ENCODE data around the gene BTBD9.

The BTBD9 gene

GRCh38 chr6:38187325-38187724 is 452.4 kb downstream of the BTBD9 start:
- DNase-seq = no peak

DNA sequence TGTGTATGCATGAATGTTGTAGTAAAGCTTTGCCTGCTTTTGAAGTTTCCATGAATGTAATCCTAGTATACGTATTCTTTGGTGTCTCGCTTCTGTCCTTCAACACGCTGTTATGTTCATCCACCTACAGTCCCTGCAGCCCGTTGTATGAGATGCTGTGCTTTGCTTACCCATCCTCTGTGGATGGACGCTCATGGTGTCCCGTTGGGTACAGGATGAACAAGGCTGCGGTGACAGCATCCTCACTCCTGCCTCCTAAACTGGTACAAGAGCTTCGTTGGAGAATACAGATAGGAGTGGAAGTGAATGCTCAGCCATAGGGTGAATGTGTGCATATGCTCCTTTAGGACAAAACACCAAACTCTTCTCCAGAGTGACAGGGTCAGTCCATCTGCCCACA is 454.0 kb downstream of the BTBD9 start:
- no peak for DNase-seq

DNA sequence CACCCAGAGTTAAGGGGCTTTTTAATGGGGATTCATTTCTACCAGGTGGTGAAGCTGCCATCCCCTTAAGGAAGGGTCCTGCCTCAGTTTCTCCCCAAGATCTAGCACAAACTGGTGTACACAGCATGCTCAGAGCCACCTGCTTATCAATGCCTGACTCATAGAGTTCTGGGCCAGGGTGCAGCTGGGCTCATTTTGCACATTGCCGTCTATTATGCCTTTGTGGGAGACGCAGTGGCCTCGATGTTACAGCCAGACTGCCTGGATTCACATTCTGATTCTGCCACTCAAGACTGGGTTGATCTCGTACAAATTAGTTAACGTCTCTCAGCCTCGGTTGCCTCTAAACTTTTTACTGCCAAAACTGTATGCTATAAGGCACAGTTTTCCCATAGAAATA is 454.5 kb downstream of the BTBD9 start:
- no peak for DNase-seq

- peak; percentile 82 for DNase-seq
Observed at GRCh38 chr6:38184585-38185080, 455.1 kb downstream of the BTBD9 start.

- no peak for DNase-seq
Observed at GRCh38 chr6:38183856-38184584, 455.7 kb downstream of the BTBD9 start.

- no peak for DNase-seq
Observed at GRCh38 chr6:38182426-38182825, 457.3 kb downstream of the BTBD9 start.

- no peak for DNase-seq
Observed at GRCh38 chr6:38180586-38180985, 459.1 kb downstream of the BTBD9 start.

DNA sequence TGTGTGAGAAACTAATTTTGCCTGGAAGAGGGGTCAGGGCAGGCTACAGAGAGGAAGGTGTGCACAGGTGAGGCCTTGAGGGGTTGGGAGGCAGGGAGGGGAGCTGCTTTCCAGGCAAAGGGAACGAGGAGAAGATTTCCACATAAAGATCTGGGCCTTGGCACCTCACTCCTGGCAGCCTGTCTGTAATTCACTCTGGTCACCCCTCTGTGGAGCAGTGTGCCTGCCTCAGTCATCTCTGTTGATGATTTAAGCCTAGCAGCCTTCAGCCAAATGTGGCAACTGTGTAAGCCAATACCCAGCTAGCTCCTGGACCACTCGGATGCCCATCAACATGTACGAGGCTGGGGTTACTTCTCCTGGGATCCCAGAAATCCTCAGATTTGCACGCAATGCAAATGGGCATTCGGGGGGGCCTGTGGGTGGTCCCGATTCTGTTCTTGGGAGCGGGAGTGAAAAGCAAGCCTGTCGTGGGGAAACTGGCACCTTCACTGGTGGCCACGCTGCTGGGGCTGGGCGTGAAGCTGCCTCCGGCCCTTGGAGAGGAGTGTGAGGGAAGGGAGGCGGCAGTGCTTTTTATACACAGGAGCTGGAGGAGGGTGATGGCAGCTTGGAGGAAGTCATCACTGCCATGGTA is 459.8 kb downstream of the BTBD9 start:
- DNase-seq = no peak

- peak; percentile 36 for DNase-seq
Observed at GRCh38 chr6:38179300-38179699, 460.4 kb downstream of the BTBD9 start.

DNA sequence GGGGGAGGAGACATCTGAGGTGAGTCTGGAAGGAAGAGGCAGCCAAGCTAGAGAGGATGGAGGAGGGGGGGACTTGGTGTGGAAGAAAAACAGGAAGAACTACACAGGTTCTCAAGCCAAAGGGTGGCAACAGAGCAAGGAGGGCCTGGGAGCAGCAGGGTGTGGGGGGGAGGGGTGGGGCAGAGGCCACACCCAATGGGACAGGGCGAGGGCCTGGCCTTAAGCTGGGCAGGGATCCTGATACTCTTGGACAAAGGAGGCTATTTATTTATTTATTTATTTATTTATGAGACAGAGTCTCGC is 461.2 kb downstream of the BTBD9 start:
- no peak for DNase-seq

- no peak for DNase-seq
Observed at GRCh38 chr6:38177882-38178583, 461.7 kb downstream of the BTBD9 start.

DNA sequence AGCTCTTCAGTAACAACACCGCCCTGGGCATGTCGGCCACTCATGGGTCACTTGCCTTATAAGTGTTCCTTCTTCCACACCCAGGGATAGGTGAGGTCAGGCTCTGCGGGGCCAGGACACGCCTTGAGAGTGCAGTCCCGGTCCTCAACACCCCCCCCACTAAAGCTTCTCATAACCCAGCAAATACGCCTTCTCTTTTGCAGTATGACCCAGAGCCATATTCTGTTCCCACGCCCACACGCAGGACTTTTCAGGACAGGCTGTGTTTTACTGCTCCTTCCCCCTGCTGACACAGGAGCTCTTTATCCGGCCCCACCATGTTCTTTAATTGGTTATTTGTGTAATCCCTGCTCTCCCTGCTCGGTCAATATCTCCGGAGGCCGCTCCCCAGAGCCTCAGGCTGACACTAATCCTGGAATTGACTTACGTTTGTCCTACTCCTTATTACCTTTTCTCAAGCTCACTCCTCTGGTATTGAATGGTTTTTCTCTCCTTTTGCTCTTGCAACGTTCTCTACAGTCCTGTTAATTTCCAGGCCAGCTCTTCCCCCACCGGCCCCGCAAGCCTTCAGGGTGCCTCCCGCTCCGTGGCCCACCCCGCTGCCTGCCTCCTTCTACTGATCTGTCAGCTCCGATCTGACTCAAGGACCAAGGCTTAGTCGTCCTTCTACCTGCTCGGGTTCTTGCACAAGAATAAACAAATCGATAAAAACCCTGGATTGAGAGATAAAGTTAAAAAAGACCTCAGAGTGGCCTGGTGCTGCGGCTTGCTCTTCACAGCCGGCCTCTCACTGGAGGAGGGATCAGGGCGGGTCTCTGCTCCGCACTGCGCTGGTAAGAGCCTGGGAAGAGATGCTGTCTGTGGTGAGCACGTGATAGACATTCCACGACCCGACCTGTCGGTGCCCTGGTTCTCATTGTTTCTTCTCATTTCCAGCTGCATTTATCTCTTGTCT is 462.7 kb downstream of the BTBD9 start:
- DNase-seq = peak; percentile 35

DNA sequence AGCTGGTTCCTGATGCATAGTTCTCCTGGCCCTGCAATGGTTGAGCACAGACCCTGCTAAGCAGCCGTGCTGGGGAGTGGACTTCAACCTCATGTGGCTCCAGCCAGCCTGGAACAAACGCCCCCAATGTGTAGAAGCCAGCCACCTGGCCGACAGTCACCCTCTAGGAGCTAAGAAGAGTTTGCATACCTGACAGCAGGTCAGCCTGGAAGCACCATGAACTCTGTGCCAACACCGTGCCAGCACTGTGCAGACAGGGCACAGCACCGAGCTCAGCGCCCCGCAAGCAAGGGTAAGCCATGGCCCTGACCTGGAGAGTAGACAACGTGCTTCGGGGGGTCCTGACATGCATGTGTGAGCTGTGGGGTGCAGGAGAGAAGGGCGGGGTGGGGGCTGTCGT is 463.9 kb downstream of the BTBD9 start:
- no peak for DNase-seq

DNA sequence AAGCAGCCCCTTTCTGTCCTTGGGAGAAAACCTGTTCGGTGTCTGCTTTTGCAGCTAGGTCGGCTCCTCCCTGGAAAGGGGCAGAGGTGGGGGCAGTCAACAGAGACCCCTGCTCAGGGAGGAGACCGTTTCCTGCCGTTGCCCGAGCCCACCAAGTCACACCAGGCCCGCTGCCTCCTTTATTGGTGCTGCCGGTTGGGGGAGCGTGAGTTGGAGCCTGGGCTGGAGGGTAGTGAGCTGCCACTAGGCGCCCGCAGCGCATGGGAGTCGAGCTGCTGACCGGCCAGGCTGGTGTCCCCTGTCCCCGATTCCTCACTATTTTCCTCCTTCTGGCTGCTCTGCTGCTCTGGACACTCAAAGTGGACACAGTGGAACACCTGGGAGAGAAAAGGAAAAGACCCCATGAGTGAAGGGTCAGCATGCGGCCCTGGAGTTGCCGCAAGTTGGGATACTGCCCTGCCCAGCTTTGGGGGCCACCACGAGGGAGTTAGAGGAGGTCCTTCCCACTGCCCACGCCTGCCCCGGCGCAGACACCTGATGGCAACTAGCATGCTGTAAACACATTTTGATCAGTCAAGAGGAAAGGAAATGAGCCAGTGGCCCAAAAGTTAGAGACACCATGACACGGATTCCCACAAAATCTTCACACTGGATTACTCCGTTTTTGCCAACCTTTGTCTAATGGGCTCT is 464.8 kb downstream of the BTBD9 start:
- no peak for DNase-seq

DNA sequence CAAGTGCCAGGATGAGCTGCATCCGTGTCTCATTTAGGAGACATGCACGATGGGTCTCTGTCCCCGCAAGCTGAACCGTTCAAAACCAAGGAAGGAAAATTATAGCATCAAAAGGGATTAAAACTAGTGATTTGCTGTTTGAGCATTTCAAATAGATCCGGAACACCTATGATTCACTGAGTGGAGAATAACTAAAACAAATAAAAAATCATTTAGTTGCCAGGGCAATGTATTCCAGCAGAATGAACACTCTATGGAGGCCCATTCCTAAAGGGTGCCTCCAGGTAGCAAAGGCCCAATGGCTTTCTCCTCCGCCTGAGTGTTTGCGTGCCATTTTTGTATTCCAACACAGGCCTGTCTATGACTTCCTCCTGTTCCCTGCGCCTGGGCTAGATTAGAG is 465.4 kb downstream of the BTBD9 start:
- DNase-seq = no peak

GRCh38 chr6:38173909-38174308 is 465.8 kb downstream of the BTBD9 start:
- DNase-seq = no peak

GRCh38 chr6:38172739-38173410 is 466.9 kb downstream of the BTBD9 start:
- DNase-seq = no peak

GRCh38 chr6:38171997-38172738 is 467.6 kb downstream of the BTBD9 start:
- DNase-seq = no peak

DNA sequence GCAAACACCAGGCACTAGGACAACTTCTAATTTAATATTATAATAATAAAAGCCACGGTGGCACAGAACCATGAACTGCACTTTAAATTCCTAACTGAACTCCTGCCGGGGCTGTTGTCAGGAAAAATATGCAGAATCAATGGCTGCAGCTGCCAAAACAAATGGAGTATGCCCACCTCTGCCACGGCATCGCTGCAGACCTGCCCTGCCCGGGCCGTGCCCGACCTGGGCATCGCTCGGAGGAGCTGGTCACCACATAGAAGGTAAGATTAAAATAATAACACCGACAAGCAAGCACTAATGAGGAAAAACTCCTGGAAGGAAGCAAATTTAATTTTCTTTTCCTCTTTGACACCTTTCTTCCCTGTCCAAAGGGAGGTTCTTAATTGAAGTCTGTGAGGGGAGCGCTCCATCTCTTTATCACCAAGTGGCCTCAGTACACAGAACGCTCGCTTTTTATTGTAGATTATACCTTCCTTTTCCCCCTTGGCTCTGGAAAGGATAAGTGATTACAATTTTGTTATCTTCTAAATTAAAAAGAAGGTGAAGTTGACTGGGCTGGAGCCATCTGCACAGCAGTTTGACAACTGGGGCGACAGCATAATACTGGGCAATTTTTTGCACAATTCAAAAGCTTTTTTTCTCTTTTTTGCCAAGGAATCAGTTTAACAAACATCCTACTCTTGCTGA is 468.9 kb downstream of the BTBD9 start:
- DNase-seq = peak; percentile 60

- peak; percentile 73 for DNase-seq
Observed at GRCh38 chr6:38169977-38170526, 469.7 kb downstream of the BTBD9 start.
